Tibial nerve (tissue), 4 donors: Measurements from ENCODE around the gene ARG2. TPM values are rescaled to one million over a fixed set of nuclear protein-coding genes. Genes with fewer than 3 reads are reported as not detected.
"Not testable (repeated sequence)": the region's sequence is repeated elsewhere in the genome, so short reads cannot be mapped to it uniquely, and the experiment has no call there.

Experiments
- DNase-seq, 2 donors: peaks; one replicate each; pipeline ENCODE4 v3.0.0-alpha.2; 2019; ENCODE audit warnings: low spot score in 2 of 2
- H3K27ac ChIP-seq, 4 donors: fragments of 200-600 bp; sonication (generic) in 3 of 4; one replicate each; pipeline ENCODE4 v1.5.1; 2017 to 2019; ENCODE audit warnings: mild to moderate bottlenecking in 1 of 4
- H3K27me3 ChIP-seq, 2 donors: fragments of 200-600 bp; sonication (generic) in 1 of 2; one replicate each; pipeline versions ENCODE4 v1.5.1 to v1.6.0; 2017 to 2019
- H3K36me3 ChIP-seq, 3 donors: fragments of 200-600 bp; sonication (generic); one replicate each; pipeline ENCODE4 v1.5.1; 2018 to 2019
- H3K4me1 ChIP-seq, 4 donors: fragments of 200-600 bp; sonication (generic) in 3 of 4; one replicate each; pipeline ENCODE4 v1.5.1; 2017 to 2019
- H3K4me3 ChIP-seq, 4 donors: fragments of 200-600 bp; sonication (generic) in 3 of 4; one replicate each; pipeline ENCODE4 v1.5.1; 2017 to 2019; ENCODE audit warnings: mild to moderate bottlenecking in 1 of 4, moderate library complexity in 1 of 4
- H3K9me3 ChIP-seq, 4 donors: fragments of 200-600 bp; sonication (generic) in 3 of 4; one replicate each; pipeline ENCODE4 v1.5.1; 2017 to 2019
- EP300 ChIP-seq, 2 donors: sonication (generic); formaldehyde crosslinking; IDR thresholded peaks; one replicate each; pipeline ENCODE4 v1.6.1; 2017; ENCODE audit warnings: antibody characterized with exemption in 2 of 2, mild to moderate bottlenecking in 1 of 2
- POLR2A ChIP-seq, 2 donors: fragments of 450-650 bp; IDR thresholded peaks; one replicate each; pipeline ENCODE4 v1.6.1; 2017; ENCODE audit warnings: antibody characterized with exemption in 2 of 2, mild to moderate bottlenecking in 2 of 2, moderate library complexity in 2 of 2
- WGBS, 2 donors: methylation state at CpG; one replicate each; pipeline ENCODE4 v1.1.5; 2018; 5-methylcytosine and 5-hydroxymethylcytosine counted together
- total RNA-seq, 4 donors: library from RNA; depleted of rRNA; stranded (reverse); fragments of >200 nt; gene quantifications; one replicate each; pipeline ENCODE4 v1.1.0, GENCODE V29; 2016
- TF ChIP-seq, protein P1 (sequence below), 5 experiments: fragments of 200-600 bp in 3 of 5; fragments of 450-650 bp in 2 of 5; sonication (generic) in 3 of 5; IDR thresholded peaks; one replicate each; pipeline ENCODE4 v1.5.1; 2016 to 2019; ENCODE audit warnings: antibody characterized with exemption in 5 of 5, mild to moderate bottlenecking in 3 of 5, moderate library complexity in 2 of 5

Gene ARG2
- total RNA-seq, 4 donors from 2014 or later, result 0.44 to 21.3 (median 2.6) TPM

DNA sequence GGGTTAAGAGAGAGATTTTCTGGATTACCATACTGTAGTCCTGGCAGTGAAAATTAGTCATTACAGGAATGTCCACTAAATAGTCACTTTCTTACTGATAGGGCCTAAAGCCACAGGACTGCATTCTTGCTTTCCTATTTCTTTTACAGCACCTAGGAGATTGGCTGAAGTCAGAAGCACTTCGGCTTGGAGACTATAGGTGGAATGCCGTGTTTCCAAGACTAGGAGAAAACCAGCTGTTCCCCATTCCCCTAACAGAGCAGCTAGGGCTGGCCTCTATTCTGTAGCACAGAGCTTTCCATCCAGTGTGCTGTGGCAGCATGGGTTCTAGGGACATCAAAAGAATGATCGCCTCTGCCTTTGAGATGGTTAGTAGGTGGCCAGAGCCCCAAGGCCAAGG, 34.7 kb upstream of the ARG2 start:
- Histone ChIP-seq H3K36me3 (peaks cover 0 to 73% (median 8%) of the 10 kb centered on the region in 3 donors), H3K27ac (no peak overlapping the region), H3K4me3 (no peak overlapping the region), H3K9me3 (no peaks in the 10 kb centered on the region), H3K4me1 (no peaks in the 10 kb centered on the region), H3K27me3 (no peaks in the 10 kb centered on the region)
- WGBS, 2 donors, result 72 to 76% methylated on average over 3 of the region's 3 CpGs
- TF ChIP-seq EP300 (IDR thresholded peaks at IDR 0.05), result no peak
- no peak for TF ChIP-seq POLR2A (IDR thresholded peaks at IDR 0.05)
- TF ChIP-seq, protein P1, sequence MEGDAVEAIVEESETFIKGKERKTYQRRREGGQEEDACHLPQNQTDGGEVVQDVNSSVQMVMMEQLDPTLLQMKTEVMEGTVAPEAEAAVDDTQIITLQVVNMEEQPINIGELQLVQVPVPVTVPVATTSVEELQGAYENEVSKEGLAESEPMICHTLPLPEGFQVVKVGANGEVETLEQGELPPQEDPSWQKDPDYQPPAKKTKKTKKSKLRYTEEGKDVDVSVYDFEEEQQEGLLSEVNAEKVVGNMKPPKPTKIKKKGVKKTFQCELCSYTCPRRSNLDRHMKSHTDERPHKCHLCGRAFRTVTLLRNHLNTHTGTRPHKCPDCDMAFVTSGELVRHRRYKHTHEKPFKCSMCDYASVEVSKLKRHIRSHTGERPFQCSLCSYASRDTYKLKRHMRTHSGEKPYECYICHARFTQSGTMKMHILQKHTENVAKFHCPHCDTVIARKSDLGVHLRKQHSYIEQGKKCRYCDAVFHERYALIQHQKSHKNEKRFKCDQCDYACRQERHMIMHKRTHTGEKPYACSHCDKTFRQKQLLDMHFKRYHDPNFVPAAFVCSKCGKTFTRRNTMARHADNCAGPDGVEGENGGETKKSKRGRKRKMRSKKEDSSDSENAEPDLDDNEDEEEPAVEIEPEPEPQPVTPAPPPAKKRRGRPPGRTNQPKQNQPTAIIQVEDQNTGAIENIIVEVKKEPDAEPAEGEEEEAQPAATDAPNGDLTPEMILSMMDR (IDR thresholded peaks at IDR 0.05), result no peak
- DNase-seq, result no peak

DNA sequence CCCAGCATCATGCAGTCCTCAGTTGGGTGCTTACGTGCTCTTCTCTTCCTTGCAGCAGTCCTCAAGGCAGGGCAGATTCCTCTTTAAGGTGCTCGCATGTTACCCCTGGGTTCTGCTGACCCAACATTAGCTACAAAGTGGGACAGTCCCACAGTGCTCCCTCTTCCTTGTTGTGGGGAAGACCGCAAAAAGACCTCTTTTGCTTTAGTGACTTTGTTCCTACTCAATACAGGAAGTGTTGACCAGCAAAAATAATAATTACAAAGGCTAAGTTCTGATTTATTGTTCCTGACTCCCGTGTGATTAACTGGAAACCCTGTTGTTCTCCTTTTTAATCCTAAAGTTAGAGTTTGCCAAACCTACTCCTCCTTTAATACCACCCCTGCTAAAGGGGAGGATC, 33.4 kb upstream of the ARG2 start:
- no peak for DNase-seq

DNA sequence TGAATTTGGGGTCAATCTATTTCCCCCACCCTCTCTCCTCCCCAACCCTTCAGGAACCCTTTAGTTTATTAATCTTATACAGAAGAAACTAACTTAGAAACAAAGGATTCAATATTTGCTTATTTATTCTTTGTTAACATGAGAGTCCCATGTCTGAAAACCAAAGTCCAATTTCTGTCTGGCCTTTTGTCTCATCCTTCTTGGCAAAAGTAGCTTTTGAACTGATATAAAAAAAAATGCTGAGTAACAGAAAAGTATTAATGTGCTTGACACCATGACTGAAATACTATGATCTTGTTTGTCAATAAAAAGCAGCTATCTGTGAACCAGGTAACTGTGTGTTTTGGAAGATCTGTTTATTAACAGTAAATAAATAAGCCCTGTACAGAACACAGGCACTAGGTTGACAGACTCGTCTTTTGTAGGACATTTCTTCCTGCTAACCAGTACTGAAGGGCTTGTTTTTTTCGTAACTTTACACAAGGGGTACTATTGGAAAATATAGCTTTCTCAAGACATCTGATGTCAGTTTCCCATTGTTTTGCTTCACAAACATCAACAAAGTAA, 30.4 kb upstream of the ARG2 start:
- WGBS, 2 donors, result 31 to 86% methylated on average over 2 of the region's 2 CpGs
- no peak overlapping the region for H3K27ac ChIP-seq
- no peak for DNase-seq
- H3K4me1 ChIP-seq, result no peaks in the 10 kb centered on the region
- H3K36me3 ChIP-seq, result peaks cover 0 to 91% (median 15%) of the 10 kb centered on the region in 3 donors
- no peak for TF ChIP-seq EP300 (IDR thresholded peaks at IDR 0.05)
- TF ChIP-seq POLR2A (IDR thresholded peaks at IDR 0.05), result no peak
- TF ChIP-seq, protein P1 (IDR thresholded peaks at IDR 0.05), result no peak
- H3K4me3 ChIP-seq, result no peak overlapping the region
- no peaks in the 10 kb centered on the region for H3K27me3 ChIP-seq
- no peaks in the 10 kb centered on the region for H3K9me3 ChIP-seq

More for the DNA sequence above, 33.4 kb upstream of the ARG2 start:
- no peak overlapping the region for H3K27ac ChIP-seq
- TF ChIP-seq, protein P1 (IDR thresholded peaks at IDR 0.05), result no peak
- TF ChIP-seq POLR2A (IDR thresholded peaks at IDR 0.05), result no peak
- TF ChIP-seq EP300 (IDR thresholded peaks at IDR 0.05), result no peak
- H3K4me3 ChIP-seq, result no peak overlapping the region
- H3K36me3 ChIP-seq, result peaks cover 0 to 71% (median 9%) of the 10 kb centered on the region in 3 donors
- no peaks in the 10 kb centered on the region for H3K4me1 ChIP-seq
- no peaks in the 10 kb centered on the region for H3K27me3 ChIP-seq
- WGBS, 2 donors, result 67 to 77% methylated on average over 4 of the region's 4 CpGs
- H3K9me3 ChIP-seq, result no peaks in the 10 kb centered on the region

DNA sequence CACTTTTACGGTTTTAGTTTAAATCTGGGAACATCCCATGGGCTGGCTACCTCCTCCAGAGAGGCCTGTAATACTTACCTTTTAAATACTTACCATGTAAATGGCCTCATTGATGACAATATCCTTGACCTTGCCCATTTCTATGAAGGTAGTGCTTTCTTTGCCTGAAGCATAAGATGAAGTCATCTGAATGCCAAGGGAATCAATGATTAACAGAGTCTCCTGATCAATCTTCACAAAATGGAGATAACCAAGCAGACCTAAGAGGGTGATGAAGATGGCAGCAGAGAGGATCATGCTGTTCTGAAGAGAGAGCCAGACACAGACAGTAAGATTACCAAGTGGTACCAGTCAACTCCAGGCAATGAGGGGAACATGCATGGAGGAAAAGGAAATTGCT, 26.1 kb upstream of the ARG2 start:
- H3K4me1 ChIP-seq, result peaks cover 0 to 10% (median 0%) of the 10 kb centered on the region in 4 donors
- peaks cover 0 to 59% (median 15%) of the 10 kb centered on the region in 3 donors for H3K36me3 ChIP-seq
- 0 to 43% methylated on average over 1 of the region's 1 CpG for WGBS, 2 donors
- DNase-seq, H3K4me3 ChIP-seq, H3K9me3 ChIP-seq, H3K27me3 ChIP-seq, H3K27ac ChIP-seq: not testable (repeated sequence)

DNA sequence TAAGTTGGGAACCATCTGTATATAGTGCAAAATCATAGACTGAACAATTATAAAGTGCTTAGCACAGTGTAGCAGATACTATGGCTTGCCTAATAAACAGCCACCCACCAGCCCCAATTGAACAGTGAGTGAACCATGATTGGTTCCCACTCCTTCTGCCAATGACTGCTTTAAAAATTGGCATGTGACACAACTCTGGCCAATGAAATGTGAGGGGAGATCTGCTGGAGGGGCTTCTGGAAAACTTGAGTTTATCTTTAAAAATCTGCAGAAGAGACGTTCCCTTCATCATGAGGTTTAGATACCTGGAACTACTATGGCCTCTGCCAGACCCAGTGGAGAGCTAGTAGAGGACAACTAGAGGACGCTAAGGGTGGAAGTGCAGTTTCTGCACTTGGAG, 24.3 kb upstream of the ARG2 start:
- TF ChIP-seq EP300 (IDR thresholded peaks at IDR 0.05), result no peak
- TF ChIP-seq, protein P1 (IDR thresholded peaks at IDR 0.05), result no peak
- no peak for TF ChIP-seq POLR2A (IDR thresholded peaks at IDR 0.05)
- H3K36me3 ChIP-seq, result peaks cover 0 to 42% (median 5%) of the 10 kb centered on the region in 3 donors
- no peaks in the 10 kb centered on the region for H3K9me3 ChIP-seq
- no peak for DNase-seq
- peaks cover 0 to 20% (median 0%) of the 10 kb centered on the region in 4 donors for H3K4me1 ChIP-seq
- WGBS, 2 donors, result 88 to 90% methylated on average over 2 of the region's 2 CpGs
- no peaks in the 10 kb centered on the region for H3K27me3 ChIP-seq
- H3K4me3 ChIP-seq, result no peak overlapping the region
- no peak overlapping the region for H3K27ac ChIP-seq
